HG02938 (cell line): ENCODE data around the gene CKMT1A.
"Not testable (repeated sequence)": the region's sequence is repeated elsewhere in the genome, so short reads cannot be mapped to it uniquely, and the experiment has no call there.

ENCODE experiments used
- ATAC-seq: cut with Tn5 transposase; IDR thresholded peaks from one replicate; pipeline ENCODE4 v1.9.1; 2021; ENCODE audit warnings: mild to moderate bottlenecking, moderate library complexity; ENCODE audit not compliant: unreplicated experiment

Gene CKMT1A

GRCh38 chr15:43746903-43747309, 53.2 kb downstream of the CKMT1A start:
- ATAC-seq = not testable (repeated sequence)

- no peak for ATAC-seq
Measured at GRCh38 chr15:43748376-43748775, 54.7 kb downstream of the CKMT1A start.
